Endothelial cell of umbilical vein (primary cell): ENCODE results near the gene SLC44A3. TPM values are rescaled to one million over a fixed set of nuclear protein-coding genes. Genes with fewer than 3 reads are reported as not detected.
A peak's percentile ranks its signal among the peaks of the same experiment; 100 is the strongest.

Source experiments
- BruUV-seq: library from RNA; stranded (reverse); fragments of 400-500 nt; replicated peaks from 2 replicates; lab custom pipeline; 2021; lab: Mats Ljungman, UMichigan
- CTCF ChIA-PET: fragments of 300-600, 350-600 bp; sonication (Branson Sonifier 250); formaldehyde crosslinking; loops from one replicate; lab custom pipeline; 2021; ENCODE audit warnings: antibody characterized with exemption, inconsistent platforms; lab: Charles Lee
- POLR2A ChIA-PET: fragments of 300-600, 350-600 bp; sonication (Branson Sonifier 250); formaldehyde crosslinking; loops from one replicate; lab custom pipeline; 2021; ENCODE audit warnings: antibody characterized with exemption, inconsistent platforms; lab: Charles Lee
- DNase-seq: peaks from one replicate; pipeline ENCODE4 v3.0.0-alpha.2; 2011; ENCODE audit warnings: low read depth, low spot score
- FAIRE-seq: peaks from 2 replicates; lab custom pipeline; 2011; peaks lifted over from hg19 to GRCh38; lab: Jason Lieb, UNC
- H2AFZ ChIP-seq: 2 replicates; pipeline ENCODE4 v1.6.0; 2012; ENCODE audit warnings: low read depth, low read length, control low read depth, inconsistent platforms
- H3K27ac ChIP-seq: 2 replicates; pipeline ENCODE4 v1.5.1; 2011; ENCODE audit warnings: low read depth, mild to moderate bottlenecking, control low read depth, low read length, moderate library complexity; ENCODE audit not compliant: insufficient read depth
- H3K27me3 ChIP-seq, 2 experiments: 2 replicates each; pipeline versions ENCODE4 v1.6.0 to v1.6.1; 2011; ENCODE audit warnings: low read length in 2 of 2, mixed read lengths in 1 of 2; ENCODE audit not compliant: control insufficient read depth in 2 of 2, insufficient read depth in 2 of 2
- H3K36me3 ChIP-seq, 2 experiments: 2 replicates in 1 of 2; 3 replicates in 1 of 2; pipeline ENCODE4 v1.5.1; 2011; ENCODE audit warnings: low read length in 2 of 2, mild to moderate bottlenecking in 1 of 2, moderate library complexity in 1 of 2; ENCODE audit not compliant: control insufficient read depth in 2 of 2, insufficient read depth in 2 of 2; ENCODE audit errors: extremely low read depth in 1 of 2
- H3K4me1 ChIP-seq: 3 replicates; pipeline ENCODE4 v1.5.1; 2011; ENCODE audit warnings: mild to moderate bottlenecking, low read length; ENCODE audit not compliant: control insufficient read depth, insufficient read depth; ENCODE audit errors: extremely low read depth
- H3K4me2 ChIP-seq: 2 replicates; pipeline ENCODE4 v1.6.1; 2011; ENCODE audit warnings: low read length, control low read depth, mixed read lengths; ENCODE audit not compliant: insufficient read depth
- H3K4me3 ChIP-seq, 3 experiments: fragments of 200-600 bp in 1 of 3; sonication (generic), shearing (Covaris generic) in 1 of 3; replicated peaks in 1 of 3; 2 replicates each; pipeline ENCODE4 v1.5.1; 2011 to 2016; ENCODE audit warnings: control low read depth in 3 of 3, low read length in 3 of 3, mild to moderate bottlenecking in 2 of 3, inconsistent platforms in 1 of 3, low read depth in 1 of 3, moderate library complexity in 1 of 3; ENCODE audit not compliant: insufficient read depth in 1 of 3
- H3K79me2 ChIP-seq: 2 replicates; pipeline ENCODE4 v1.6.0; 2012; ENCODE audit warnings: low read length, inconsistent platforms; ENCODE audit not compliant: control insufficient read depth, insufficient read depth
- H3K9ac ChIP-seq: replicated peaks from 2 replicates; pipeline ENCODE3; 2011; ENCODE audit warnings: low read length, control low read depth; ENCODE audit not compliant: insufficient read depth; ENCODE audit errors: extremely low read depth
- H3K9me1 ChIP-seq: replicated peaks from 3 replicates; pipeline ENCODE4 v1.6.0; 2011; ENCODE audit warnings: mild to moderate bottlenecking, low read length; ENCODE audit not compliant: control insufficient read depth, insufficient read depth; ENCODE audit errors: extremely low read depth
- H3K9me3 ChIP-seq: replicated peaks from 2 replicates; pipeline ENCODE4 v1.5.1; 2012; ENCODE audit warnings: low read length, inconsistent platforms; ENCODE audit not compliant: control insufficient read depth, insufficient read depth
- H4K20me1 ChIP-seq: replicated peaks from 2 replicates; pipeline ENCODE3; 2011; ENCODE audit warnings: mild to moderate bottlenecking, low read length; ENCODE audit not compliant: control insufficient read depth, insufficient read depth; ENCODE audit errors: extremely low read depth
- EZH2 ChIP-seq: IDR thresholded peaks from 2 replicates; pipeline ENCODE4 v1.6.1; 2012; ENCODE audit warnings: borderline replicate concordance, low read depth, mild to moderate bottlenecking, moderate library complexity, low read length, inconsistent platforms; ENCODE audit not compliant: severe bottlenecking
- FOS ChIP-seq: IDR thresholded peaks from 2 replicates; pipeline ENCODE4 v1.6.1; 2011; ENCODE audit warnings: mild to moderate bottlenecking, low read length, moderate library complexity, borderline replicate concordance; ENCODE audit not compliant: insufficient read depth
- GATA2 ChIP-seq: IDR thresholded peaks from 2 replicates; pipeline ENCODE4 v1.7.0; 2011; ENCODE audit warnings: low read depth, mild to moderate bottlenecking, moderate library complexity, mixed read lengths, low read length; ENCODE audit not compliant: insufficient read length, insufficient read depth
- JUN ChIP-seq: IDR thresholded peaks from 2 replicates; pipeline ENCODE4 v1.6.1; 2011; ENCODE audit warnings: borderline replicate concordance, low read depth; ENCODE audit not compliant: insufficient read length, insufficient read depth
- MYC ChIP-seq: IDR thresholded peaks from one replicate; pipeline ENCODE4 v1.6.1; 2011; ENCODE audit warnings: mild to moderate bottlenecking, low read depth, low read length
- POLR2A ChIP-seq: IDR thresholded peaks from 2 replicates; pipeline ENCODE4 v1.6.1; 2012; ENCODE audit warnings: low read depth, mild to moderate bottlenecking, control low read depth, low read length
- POLR2AphosphoS5 ChIP-seq: IDR thresholded peaks from 2 replicates; pipeline ENCODE4 v1.6.1; 2012; ENCODE audit warnings: low read depth, mild to moderate bottlenecking, control low read depth, low read length, moderate library complexity; ENCODE audit not compliant: insufficient read depth
- dilution Hi-C: fragments of 300-500 bp; cut with MboI; formaldehyde crosslinking; loops from one replicate; pipeline ENCODE4 v1.15.0; 2019; ENCODE audit warnings: low sequenced_read_pairs; ENCODE audit not compliant: extremely low pct_ligation_motif_present
- intact Hi-C: fragments of 100-400 bp; cut with micrococcal nuclease; formaldehyde crosslinking; loops from one replicate; pipeline ENCODE4 v1.10.0; 2022
- polyA plus RNA-seq, 4 experiments: library from polyadenylated mRNA; depleted of rRNA in 3 of 4; stranded (reverse) in 3 of 4; unstranded in 1 of 4; fragments of >200 nt; gene quantifications; 2 replicates each; pipeline versions ENCODE4 v1.2.1 to v1.2.3, GENCODE V29; 2011 to 2012; ENCODE audit warnings: missing spikeins in 1 of 4
- total RNA-seq: library from RNA; stranded (reverse); gene quantifications from 2 replicates; pipeline ENCODE4 v1.2.3, GENCODE V29; 2021
- TF ChIP-seq, protein P1 (sequence below), 2 donors: IDR thresholded peaks; 1 replicate in 1 of 2; 2 replicates in 1 of 2; pipeline ENCODE4 v1.5.1; 2011; ENCODE audit warnings: low read length in 2 of 2, mild to moderate bottlenecking in 2 of 2, moderate library complexity in 2 of 2, control low read depth in 1 of 2, inconsistent platforms in 1 of 2, low read depth in 1 of 2; ENCODE audit not compliant: insufficient read depth in 1 of 2; ENCODE audit errors: extremely low read depth in 1 of 2
- TF ChIP-seq, protein P2 (sequence below): IDR thresholded peaks from 2 replicates; pipeline ENCODE4 v1.6.1; 2011; ENCODE audit not compliant: insufficient read depth, insufficient read length

SLC44A3 gene
- total and polyA plus RNA-seq, 2 donors (not counting 3 experiments of a cell fraction or from before 2014, with no cell fraction given), result 0.29 to 0.42 TPM

DNA sequence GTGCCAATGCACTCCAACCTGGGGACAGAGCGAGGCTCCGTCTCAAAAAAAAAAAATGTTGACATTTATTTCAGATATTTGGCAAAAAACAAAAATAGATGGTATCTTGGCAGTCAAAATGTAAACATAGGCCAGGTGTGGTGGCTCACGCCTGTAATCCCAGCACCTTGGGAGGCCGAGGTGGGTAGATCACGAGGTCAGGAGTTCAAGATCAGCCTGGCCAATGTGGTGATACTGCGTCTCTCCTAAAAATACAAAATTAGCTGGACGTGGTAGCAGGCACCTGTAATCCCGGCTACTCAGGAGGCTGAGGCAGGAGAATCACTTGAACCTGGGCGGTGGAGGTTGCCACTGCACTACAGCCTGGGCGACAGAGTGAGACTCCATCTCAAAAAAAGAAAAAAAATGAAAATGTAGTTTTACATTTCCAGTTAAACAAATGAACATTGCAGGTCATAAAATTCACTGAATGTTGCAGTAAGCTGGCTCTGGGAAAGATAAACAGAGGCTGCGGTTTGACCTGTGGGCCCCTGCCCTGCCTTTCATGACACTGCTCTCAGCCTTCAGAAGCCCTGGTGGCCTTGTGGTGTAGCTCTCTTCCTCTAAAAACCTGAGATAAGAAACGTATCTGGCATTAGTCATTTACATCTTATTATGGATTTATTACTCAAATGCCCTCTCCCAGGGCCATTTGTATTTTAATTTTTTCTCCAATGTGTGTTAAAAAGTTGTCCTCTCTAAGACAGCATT is 12.2 kb upstream of the SLC44A3 start:
- CTCF ChIA-PET, result interaction anchor here (1.0 to 6.9 kb wide), 13 partner anchors 14 to 472 kb away, joined by 3 to 205 read pairs (median 7); partner anchors contain the start of gene F3

More for the DNA sequence above, 12.2 kb upstream of the SLC44A3 start:
- H3K27ac ChIP-seq, result no peak overlapping the region
- H3K9me1 ChIP-seq, result no peaks in the 10 kb centered on the region
- FAIRE-seq, result peak; percentile 59
- intact Hi-C loops, result loop anchor here (5.0 kb wide), 2 partner anchors 44 to 119 kb away; partner anchors contain the start of gene CNN3
- H4K20me1 ChIP-seq, result no peaks in the 10 kb centered on the region
- H3K9ac ChIP-seq, result no peak overlapping the region
- POLR2A ChIA-PET, result no interaction called here
- H3K36me3 ChIP-seq, result no peaks in the 10 kb centered on the region
- no TSS peak for BruUV-seq
- no peaks in the 10 kb centered on the region for H3K79me2 ChIP-seq
- no peak overlapping the region for H3K4me3 ChIP-seq
- dilution Hi-C loops, result loop anchor here (25.0 kb wide), 1 partner anchor 271 kb away; the partner anchor contains the start of gene F3
- no peaks in the 10 kb centered on the region for H3K9me3 ChIP-seq
- H2AFZ ChIP-seq, result no peak overlapping the region
- H3K27me3 ChIP-seq, result peaks cover 17 to 24% of the 10 kb centered on the region in 2 experiments
- DNase-seq, result peak; percentile 73
- peaks cover 23% of the 10 kb centered on the region for H3K4me1 ChIP-seq
- TF ChIP-seq EZH2 (no peak), JUN (no peak), MYC (no peak), FOS (peak; percentile 60), POLR2AphosphoS5 (peak; percentile 83), POLR2A (no peak), GATA2 (peak; percentile 97)
- TF ChIP-seq, protein P1, sequence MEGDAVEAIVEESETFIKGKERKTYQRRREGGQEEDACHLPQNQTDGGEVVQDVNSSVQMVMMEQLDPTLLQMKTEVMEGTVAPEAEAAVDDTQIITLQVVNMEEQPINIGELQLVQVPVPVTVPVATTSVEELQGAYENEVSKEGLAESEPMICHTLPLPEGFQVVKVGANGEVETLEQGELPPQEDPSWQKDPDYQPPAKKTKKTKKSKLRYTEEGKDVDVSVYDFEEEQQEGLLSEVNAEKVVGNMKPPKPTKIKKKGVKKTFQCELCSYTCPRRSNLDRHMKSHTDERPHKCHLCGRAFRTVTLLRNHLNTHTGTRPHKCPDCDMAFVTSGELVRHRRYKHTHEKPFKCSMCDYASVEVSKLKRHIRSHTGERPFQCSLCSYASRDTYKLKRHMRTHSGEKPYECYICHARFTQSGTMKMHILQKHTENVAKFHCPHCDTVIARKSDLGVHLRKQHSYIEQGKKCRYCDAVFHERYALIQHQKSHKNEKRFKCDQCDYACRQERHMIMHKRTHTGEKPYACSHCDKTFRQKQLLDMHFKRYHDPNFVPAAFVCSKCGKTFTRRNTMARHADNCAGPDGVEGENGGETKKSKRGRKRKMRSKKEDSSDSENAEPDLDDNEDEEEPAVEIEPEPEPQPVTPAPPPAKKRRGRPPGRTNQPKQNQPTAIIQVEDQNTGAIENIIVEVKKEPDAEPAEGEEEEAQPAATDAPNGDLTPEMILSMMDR (IDR thresholded peaks at IDR 0.05; ENCODE audit: extremely low read depth in 1 of 2, insufficient read depth in 1 of 2, low read depth in 1 of 2, low read length in 2 of 2), result peak in 1 of 2 donors; percentile 9
- TF ChIP-seq, protein P2, sequence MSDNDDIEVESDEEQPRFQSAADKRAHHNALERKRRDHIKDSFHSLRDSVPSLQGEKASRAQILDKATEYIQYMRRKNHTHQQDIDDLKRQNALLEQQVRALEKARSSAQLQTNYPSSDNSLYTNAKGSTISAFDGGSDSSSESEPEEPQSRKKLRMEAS, result no peak
- H3K4me2 ChIP-seq, result no peak overlapping the region
